Upper lobe of left lung (tissue), 6 donors: ENCODE data around the gene DGCR6. TPM values are rescaled to one million over a fixed set of nuclear protein-coding genes. Genes with fewer than 3 reads are reported as not detected.
"Not testable (repeated sequence)": the region's sequence is repeated elsewhere in the genome, so short reads cannot be mapped to it uniquely, and the experiment has no call there.

ENCODE experiments used
- ATAC-seq, 2 donors: fragments of 200-7000 bp; cut with Tn5 transposase; one replicate each; pipeline ENCODE4 v1.9.1; 2022; ENCODE audit warnings: mild to moderate bottlenecking in 2 of 2, moderate library complexity in 2 of 2; ENCODE audit not compliant: low FRiP score in 2 of 2
- DNase-seq, 2 donors: peaks; one replicate each; pipeline ENCODE4 v3.0.0-alpha.2; 2019 to 2020
- H3K27ac ChIP-seq, 4 donors: fragments of 200-600 bp; sonication (generic); one replicate each; pipeline ENCODE4 v1.5.1; 2016 to 2019
- H3K27me3 ChIP-seq, 4 donors: fragments of 200-600 bp; sonication (generic); one replicate each; pipeline ENCODE4 v1.5.1; 2017 to 2019
- H3K36me3 ChIP-seq, 4 donors: fragments of 200-600 bp; sonication (generic); one replicate each; pipeline ENCODE4 v1.5.1; 2016 to 2019
- H3K4me1 ChIP-seq, 4 donors: fragments of 200-600 bp; sonication (generic); one replicate each; pipeline ENCODE4 v1.5.1; 2018 to 2019
- H3K4me3 ChIP-seq, 4 donors: fragments of 200-600 bp; sonication (generic); one replicate each; pipeline ENCODE4 v1.5.1; 2017 to 2019; ENCODE audit warnings: mild to moderate bottlenecking in 2 of 4, moderate library complexity in 1 of 4
- H3K9me3 ChIP-seq, 4 donors: fragments of 200-600 bp; sonication (generic); one replicate each; pipeline ENCODE4 v1.5.1; 2018 to 2019
- EP300 ChIP-seq, 4 donors: sonication (generic); formaldehyde crosslinking; IDR thresholded peaks; one replicate each; pipeline ENCODE4 v1.5.1; 2017; ENCODE audit warnings: antibody characterized with exemption in 4 of 4, control low read depth in 2 of 4
- POLR2A ChIP-seq, 4 donors: fragments of 450-650 bp; IDR thresholded peaks; one replicate each; pipeline ENCODE4 v1.5.1; 2016 to 2017; ENCODE audit warnings: antibody characterized with exemption in 4 of 4, mild to moderate bottlenecking in 2 of 4
- POLR2AphosphoS5 ChIP-seq, 2 donors: sonication (generic); formaldehyde crosslinking; IDR thresholded peaks; one replicate each; pipeline ENCODE4 v1.5.1; 2017; ENCODE audit warnings: antibody characterized with exemption in 2 of 2
- WGBS, 2 donors: methylation state at CpG; one replicate each; pipeline ENCODE4 v1.1.5; 2017 to 2018; 5-methylcytosine and 5-hydroxymethylcytosine counted together
- total RNA-seq, 6 donors: library from RNA; depleted of rRNA in 4 of 6; stranded (reverse); fragments of >200 nt in 4 of 6; gene quantifications; one replicate each; pipeline versions ENCODE4 v1.1.0 to v1.2.1, GENCODE V29; 2016 to 2021
- TF ChIP-seq, protein P1 (sequence below), 6 experiments: fragments of 450-650 bp in 4 of 6; fragments of 200-600 bp in 2 of 6; sonication (generic) in 2 of 6; IDR thresholded peaks; one replicate each; pipeline ENCODE4 v1.5.1; 2016 to 2019; ENCODE audit warnings: antibody characterized with exemption in 6 of 6
- donor health status: DM: no; HTN: no; CAD: no; lungs with moderate emphysema.
- donor health status: DM: no; HTN: yes; CAD: no; lungs with severe emphysema.

Gene DGCR6
- total RNA-seq, 6 donors from 2014 or later: 2.1 to 8.4 (median 4.2) TPM

DNA sequence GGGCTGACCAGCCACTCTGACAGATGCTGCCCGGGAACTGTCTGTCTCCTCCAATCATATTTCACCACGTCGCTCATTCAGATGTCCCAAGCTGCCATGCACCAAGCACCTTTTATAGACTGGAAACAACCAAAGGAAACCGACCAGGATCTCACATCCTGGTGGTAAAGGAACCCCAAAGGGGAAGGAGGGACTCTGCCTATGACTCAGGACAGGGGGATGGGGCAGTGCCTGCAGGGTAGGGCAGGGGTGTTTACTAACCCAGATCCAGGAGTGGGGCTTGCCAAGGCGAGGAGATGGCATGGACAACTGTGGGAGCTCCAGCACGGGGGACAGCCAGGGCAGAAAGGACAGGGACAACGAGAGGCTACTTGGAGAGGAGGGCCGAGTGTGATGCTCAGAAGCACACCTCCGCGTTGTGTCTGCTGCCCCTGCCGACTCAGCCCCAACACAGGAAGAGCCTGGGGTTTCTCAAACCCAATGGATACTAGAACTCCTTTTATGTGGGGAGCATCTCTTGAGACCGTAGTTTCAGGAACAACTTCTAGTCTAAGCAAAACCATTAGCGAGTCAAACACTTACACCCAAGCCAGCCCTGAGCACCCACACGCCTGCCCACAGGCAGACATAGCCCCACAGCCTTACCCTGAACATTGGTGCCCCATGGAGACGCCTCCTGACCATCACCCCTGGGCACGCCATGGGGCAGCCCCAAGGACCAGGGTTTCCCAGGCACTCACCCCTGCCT is 26.0 kb downstream of the DGCR6 start:
- Histone ChIP-seq H3K9me3 (no peaks in the 10 kb centered on the region), H3K4me3 (no peak overlapping the region), H3K4me1 (no peaks in the 10 kb centered on the region), H3K27ac (no peak overlapping the region), H3K36me3 (no peaks in the 10 kb centered on the region), H3K27me3 (no peaks in the 10 kb centered on the region)
- TF ChIP-seq, protein P1, sequence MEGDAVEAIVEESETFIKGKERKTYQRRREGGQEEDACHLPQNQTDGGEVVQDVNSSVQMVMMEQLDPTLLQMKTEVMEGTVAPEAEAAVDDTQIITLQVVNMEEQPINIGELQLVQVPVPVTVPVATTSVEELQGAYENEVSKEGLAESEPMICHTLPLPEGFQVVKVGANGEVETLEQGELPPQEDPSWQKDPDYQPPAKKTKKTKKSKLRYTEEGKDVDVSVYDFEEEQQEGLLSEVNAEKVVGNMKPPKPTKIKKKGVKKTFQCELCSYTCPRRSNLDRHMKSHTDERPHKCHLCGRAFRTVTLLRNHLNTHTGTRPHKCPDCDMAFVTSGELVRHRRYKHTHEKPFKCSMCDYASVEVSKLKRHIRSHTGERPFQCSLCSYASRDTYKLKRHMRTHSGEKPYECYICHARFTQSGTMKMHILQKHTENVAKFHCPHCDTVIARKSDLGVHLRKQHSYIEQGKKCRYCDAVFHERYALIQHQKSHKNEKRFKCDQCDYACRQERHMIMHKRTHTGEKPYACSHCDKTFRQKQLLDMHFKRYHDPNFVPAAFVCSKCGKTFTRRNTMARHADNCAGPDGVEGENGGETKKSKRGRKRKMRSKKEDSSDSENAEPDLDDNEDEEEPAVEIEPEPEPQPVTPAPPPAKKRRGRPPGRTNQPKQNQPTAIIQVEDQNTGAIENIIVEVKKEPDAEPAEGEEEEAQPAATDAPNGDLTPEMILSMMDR (IDR thresholded peaks at IDR 0.05): no peak
- no peak for TF ChIP-seq POLR2A (IDR thresholded peaks at IDR 0.05)
- no peak for TF ChIP-seq POLR2AphosphoS5 (IDR thresholded peaks at IDR 0.05)
- TF ChIP-seq EP300 (IDR thresholded peaks at IDR 0.05): no peak
- no CpG with 5 or more reads among the region's 16 CpGs for WGBS, 2 donors
- no peak for DNase-seq
- no peak for ATAC-seq

DNA sequence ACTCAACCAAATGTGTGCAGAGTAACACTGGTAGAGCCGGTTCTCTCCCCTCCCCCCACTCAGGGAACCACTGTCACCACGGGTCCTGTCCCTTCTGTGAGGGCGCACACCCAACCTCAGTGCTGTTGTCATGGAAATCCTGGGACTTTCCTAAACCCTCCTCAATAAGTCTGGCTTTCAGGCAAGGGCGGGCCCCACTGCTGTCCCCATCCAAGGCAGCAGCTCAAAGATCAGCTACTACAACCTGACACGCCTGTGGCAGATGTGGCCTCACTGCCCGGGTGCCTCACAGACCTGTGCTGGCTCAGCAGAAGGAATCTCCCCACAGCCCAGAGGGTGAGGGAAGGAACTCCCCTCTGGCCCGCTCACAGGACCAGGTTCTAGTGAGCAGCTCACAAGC is 27.8 kb downstream of the DGCR6 start:
- ATAC-seq (no peak), DNase-seq (no peak)
- no peak overlapping the region for H3K27ac ChIP-seq
- no peaks in the 10 kb centered on the region for H3K27me3 ChIP-seq
- H3K4me1 ChIP-seq: no peaks in the 10 kb centered on the region
- TF ChIP-seq, protein P1 (IDR thresholded peaks at IDR 0.05): no peak
- TF ChIP-seq POLR2A (IDR thresholded peaks at IDR 0.05) (no peak), POLR2AphosphoS5 (IDR thresholded peaks at IDR 0.05) (no peak), EP300 (IDR thresholded peaks at IDR 0.05) (no peak)
- H3K36me3 ChIP-seq: no peaks in the 10 kb centered on the region
- no peak overlapping the region for H3K4me3 ChIP-seq
- WGBS, 2 donors: no CpG with 5 or more reads among the region's 7 CpGs
- no peaks in the 10 kb centered on the region for H3K9me3 ChIP-seq

DNA sequence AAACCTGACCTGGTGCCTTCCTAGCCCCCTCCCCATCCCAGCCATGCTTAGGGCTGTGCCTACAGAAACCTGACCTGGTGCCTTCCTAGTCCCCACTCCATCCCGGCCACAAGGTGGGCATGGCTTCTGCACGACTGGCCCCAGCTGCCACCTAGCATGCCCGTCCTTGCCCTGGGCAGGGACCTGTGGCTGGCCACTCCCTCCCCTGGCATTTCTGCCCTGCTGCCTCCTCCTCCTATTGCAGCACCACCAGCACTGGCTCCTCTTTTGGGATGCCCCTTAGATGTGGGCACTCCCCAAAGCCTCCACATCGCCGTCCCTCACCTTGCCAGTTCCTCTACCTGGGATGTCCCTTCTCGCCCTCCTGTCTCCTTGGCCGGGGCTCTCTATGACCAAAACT is 28.6 kb downstream of the DGCR6 start:
- WGBS, 2 donors: no CpG with 5 or more reads among the region's 7 CpGs
- H3K4me1 ChIP-seq, H3K27me3 ChIP-seq, H3K9me3 ChIP-seq, H3K36me3 ChIP-seq, H3K27ac ChIP-seq, H3K4me3 ChIP-seq, DNase-seq: not testable (repeated sequence)
- peak in 1 of 2 donors; percentile 62 for ATAC-seq

DNA sequence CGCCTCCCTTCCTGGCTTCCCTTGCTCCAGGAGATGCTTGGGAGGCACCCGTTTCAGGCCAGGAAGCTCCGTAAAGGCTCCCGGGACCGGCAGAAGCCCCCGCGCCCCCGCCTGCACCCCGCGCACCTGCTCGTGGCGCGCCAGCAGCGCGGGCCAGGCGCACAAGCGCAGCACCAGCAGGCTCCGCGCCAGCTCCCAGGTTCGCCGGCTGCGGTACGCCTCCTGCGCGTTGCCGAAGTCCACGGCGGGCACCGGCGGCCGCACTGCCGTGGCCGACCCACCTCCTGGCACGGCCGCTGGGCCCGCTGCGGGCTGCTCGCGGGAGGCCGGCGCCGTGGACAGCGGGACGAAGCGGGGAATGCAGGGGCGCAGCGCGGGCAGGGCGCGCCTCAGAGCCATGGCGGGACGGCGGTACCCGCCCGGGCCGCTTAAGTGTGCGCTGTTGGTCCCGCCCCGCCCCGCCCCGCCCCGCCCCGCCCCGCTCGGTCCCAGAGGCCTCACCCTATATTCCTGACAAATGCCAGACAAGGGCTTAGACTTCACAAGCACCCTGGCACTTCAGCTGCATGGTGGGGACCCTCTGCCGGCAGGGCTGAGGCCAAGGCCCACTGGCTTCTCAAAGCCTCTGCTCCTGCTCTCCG is 29.9 kb downstream of the DGCR6 start, which contains the start of gene PRODH:
TSS of gene PRODH (minus strand) at position 405 of the 641 bp plus-strand sequence. CDS start at position 399, 6 bp downstream.
- Histone ChIP-seq H3K4me3 (no peak within 1 kb of the TSS), H3K4me1 (no peaks in the 10 kb centered on the region), H3K27ac (no peak within 1 kb of the TSS), H3K27me3 (no peaks in the 10 kb centered on the region), H3K36me3 (no peaks in the 10 kb centered on the region), H3K9me3 (no peaks in the 10 kb centered on the region)
- DNase-seq: no peak
- WGBS, 2 donors: no CpG with 5 or more reads among the region's 67 CpGs
- ATAC-seq: peak in 1 of 2 donors; percentile 26
- no peak for TF ChIP-seq POLR2AphosphoS5 (IDR thresholded peaks at IDR 0.05)
- TF ChIP-seq EP300 (IDR thresholded peaks at IDR 0.05): no peak
- no peak for TF ChIP-seq POLR2A (IDR thresholded peaks at IDR 0.05)
- TF ChIP-seq, protein P1 (IDR thresholded peaks at IDR 0.05): no peak

DNA sequence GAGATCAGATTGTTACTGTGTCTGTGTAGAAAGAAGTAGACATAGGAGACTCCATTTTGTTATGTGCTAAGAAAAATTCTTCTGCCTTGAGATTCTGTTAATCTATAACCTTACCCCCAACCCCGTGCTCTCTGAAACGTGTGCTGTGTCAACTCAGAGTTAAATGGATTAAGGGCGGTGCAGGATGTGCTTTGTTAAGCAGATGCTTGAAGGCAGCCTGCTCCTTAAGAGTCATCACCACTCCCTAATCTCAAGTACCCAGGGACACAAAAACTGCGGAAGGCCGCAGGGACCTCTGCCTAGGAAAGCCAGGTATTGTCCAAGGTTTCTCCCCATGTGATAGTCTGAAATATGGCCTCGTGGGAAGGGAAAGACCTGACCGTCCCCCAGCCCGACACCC is 32.6 kb downstream of the DGCR6 start:
- 0 to 24% methylated on average over 1 to 5 of the region's 8 CpGs for WGBS, 2 donors

DNA sequence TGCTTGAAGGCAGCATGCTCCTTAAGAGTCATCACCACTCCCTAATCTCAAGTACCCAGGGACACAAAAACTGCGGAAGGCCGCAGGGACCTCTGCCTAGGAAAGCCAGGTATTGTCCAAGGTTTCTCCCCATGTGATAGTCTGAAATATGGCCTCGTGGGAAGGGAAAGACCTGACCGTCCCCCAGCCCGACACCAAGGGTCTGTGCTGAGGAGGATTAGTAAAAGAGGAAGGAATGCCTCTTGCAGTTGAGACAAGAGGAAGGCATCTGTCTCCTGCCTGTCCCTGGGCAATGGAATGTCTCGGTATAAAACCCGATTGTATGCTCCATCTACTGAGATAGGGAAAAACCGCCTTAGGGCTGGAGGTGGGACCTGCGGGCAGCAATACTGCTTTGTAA is 41.0 kb downstream of the DGCR6 start:
- not testable (repeated sequence) for ATAC-seq, H3K9me3 ChIP-seq, DNase-seq, H3K27ac ChIP-seq, H3K4me1 ChIP-seq, H3K27me3 ChIP-seq, H3K36me3 ChIP-seq, H3K4me3 ChIP-seq
- WGBS, 2 donors: 32 to 47% methylated on average over 5 of the region's 9 CpGs

More for the DNA sequence above, 32.6 kb downstream of the DGCR6 start:
- not testable (repeated sequence) for H3K27ac ChIP-seq, ATAC-seq, H3K4me3 ChIP-seq, H3K4me1 ChIP-seq, H3K36me3 ChIP-seq, H3K9me3 ChIP-seq, H3K27me3 ChIP-seq
- peak in 1 of 2 donors; percentile 63 for DNase-seq
- peak in 1 of 4 donors; percentile 19 for TF ChIP-seq EP300 (IDR thresholded peaks at IDR 0.05)
